GM12891 (cell line): ENCODE data around the gene RXFP3.
"Not testable (repeated sequence)": the region's sequence is repeated elsewhere in the genome, so short reads cannot be mapped to it uniquely, and the experiment has no call there.

Experiments
- DNase-seq: peaks from one replicate; pipeline ENCODE4 v3.0.0; 2011; ENCODE audit warnings: low spot score; ENCODE audit not compliant: insufficient read length
- FAIRE-seq: peaks from 2 replicates; lab custom pipeline; 2011; peaks lifted over from hg19 to GRCh38; lab: Jason Lieb, UNC
- PAX5 ChIP-seq: IDR thresholded peaks from 2 replicates; pipeline ENCODE4 v1.6.1; 2011; ENCODE audit warnings: low read length, moderate library complexity, mild to moderate bottlenecking; ENCODE audit not compliant: insufficient read depth, severe bottlenecking
- POLR2A ChIP-seq: IDR thresholded peaks from 2 replicates; pipeline ENCODE4 v1.6.1; 2011; ENCODE audit warnings: low read depth, low read length, control low read depth
- POLR2AphosphoS5 ChIP-seq: IDR thresholded peaks from 2 replicates; pipeline ENCODE4 v1.6.1; 2011; ENCODE audit warnings: low read depth, low read length, control low read depth
- POU2F2 ChIP-seq: IDR thresholded peaks from 2 replicates; pipeline ENCODE4 v1.6.1; 2011; ENCODE audit warnings: low read depth, mild to moderate bottlenecking, control low read depth, low read length, moderate library complexity
- SPI1 ChIP-seq: IDR thresholded peaks from 2 replicates; pipeline ENCODE4 v1.6.1; 2011; ENCODE audit warnings: low read depth, low read length, control low read depth
- TAF1 ChIP-seq: IDR thresholded peaks from 2 replicates; pipeline ENCODE4 v1.6.1; 2011; ENCODE audit warnings: low read depth, low read length, control low read depth

The RXFP3 gene

DNA sequence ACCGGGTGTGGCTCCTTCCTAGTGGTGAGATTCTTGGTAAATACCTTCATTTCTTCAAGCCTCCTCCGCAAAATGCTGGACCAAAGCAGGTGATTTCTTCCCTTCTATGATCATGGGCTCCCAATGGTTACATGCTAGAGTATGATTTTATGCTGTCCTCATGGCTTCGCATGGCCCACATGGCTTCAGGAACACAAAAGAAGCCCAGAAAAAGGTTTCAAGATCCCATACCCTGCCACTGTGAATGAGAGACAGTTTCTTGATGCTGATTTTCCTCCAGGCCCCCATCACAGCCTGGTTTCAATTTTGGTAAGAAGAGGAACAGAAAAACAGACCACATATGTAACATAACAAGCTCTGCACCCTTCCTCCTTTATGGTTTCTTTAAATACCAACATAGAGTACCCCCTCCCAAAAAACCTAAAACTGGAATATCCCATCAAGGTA is 2.4 kb upstream of the RXFP3 start:
- DNase-seq (no peak), FAIRE-seq (peak; percentile 47)

DNA sequence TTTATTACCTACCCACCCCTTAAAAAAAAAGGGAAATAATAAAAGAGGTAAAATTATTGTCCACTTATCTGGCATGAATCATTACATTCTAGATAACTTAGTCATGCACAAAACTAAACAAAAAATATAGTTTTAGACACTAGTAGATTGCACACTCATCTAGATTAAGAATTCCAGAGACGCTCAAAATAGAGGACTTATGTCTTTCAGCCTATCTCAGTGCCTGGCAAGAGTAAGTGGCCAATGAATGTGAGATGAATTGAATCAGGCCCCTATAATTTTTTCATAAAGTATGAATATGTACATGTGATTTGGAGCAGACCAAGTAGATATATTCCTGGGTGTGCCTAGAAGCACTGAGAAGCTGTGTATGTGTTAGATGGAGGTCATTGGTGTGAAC is 2.0 kb upstream of the RXFP3 start:
- FAIRE-seq, result no peak

More for the DNA sequence above, 2.4 kb upstream of the RXFP3 start:
- TF ChIP-seq SPI1, result peak; percentile 99
- TF ChIP-seq PAX5, result no peak

DNA sequence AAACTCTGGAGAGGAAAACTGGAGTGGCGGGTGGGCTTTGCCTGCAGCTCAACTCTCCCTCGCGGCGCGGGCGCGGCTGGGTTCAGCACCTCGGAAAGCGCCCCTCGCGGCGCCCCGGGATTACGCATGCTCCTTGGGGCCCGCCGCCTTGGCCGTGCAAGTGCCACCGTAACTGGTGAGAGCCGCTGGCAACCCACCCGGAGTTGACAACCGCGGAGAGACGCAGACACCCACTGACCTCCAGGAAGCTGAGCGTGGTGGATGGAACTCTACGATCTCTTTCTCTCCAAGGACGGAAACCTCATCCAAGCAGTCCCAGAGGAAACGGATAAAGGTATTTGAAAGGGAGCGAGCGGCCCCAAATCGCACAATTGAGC is 194 bp upstream of the RXFP3 start:
- DNase-seq (peak; percentile 62), FAIRE-seq (peak; percentile 75)
- no peak for TF ChIP-seq TAF1

More for the DNA sequence above, 2.0 kb upstream of the RXFP3 start:
- TF ChIP-seq SPI1 (no peak), PAX5 (no peak), TAF1 (no peak), POLR2A (no peak), POLR2AphosphoS5 (no peak), POU2F2 (no peak)
- no peak for DNase-seq

DNA sequence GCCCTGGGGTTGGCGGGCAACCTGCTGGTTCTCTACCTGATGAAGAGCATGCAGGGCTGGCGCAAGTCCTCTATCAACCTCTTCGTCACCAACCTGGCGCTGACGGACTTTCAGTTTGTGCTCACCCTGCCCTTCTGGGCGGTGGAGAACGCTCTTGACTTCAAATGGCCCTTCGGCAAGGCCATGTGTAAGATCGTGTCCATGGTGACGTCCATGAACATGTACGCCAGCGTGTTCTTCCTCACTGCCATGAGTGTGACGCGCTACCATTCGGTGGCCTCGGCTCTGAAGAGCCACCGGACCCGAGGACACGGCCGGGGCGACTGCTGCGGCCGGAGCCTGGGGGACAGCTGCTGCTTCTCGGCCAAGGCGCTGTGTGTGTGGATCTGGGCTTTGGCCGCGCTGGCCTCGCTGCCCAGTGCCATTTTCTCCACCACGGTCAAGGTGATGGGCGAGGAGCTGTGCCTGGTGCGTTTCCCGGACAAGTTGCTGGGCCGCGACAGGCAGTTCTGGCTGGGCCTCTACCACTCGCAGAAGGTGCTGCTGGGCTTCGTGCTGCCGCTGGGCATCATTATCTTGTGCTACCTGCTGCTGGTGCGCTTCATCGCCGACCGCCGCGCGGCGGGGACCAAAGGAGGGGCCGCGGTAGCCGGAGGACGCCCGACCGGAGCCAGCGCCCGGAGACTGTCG is 976 bp downstream of the RXFP3 start:
- no peak for DNase-seq
- FAIRE-seq, result peak; percentile 38
- TF ChIP-seq PAX5 (no peak), POU2F2 (no peak), POLR2AphosphoS5 (no peak), POLR2A (no peak), TAF1 (no peak), SPI1 (no peak)

DNA sequence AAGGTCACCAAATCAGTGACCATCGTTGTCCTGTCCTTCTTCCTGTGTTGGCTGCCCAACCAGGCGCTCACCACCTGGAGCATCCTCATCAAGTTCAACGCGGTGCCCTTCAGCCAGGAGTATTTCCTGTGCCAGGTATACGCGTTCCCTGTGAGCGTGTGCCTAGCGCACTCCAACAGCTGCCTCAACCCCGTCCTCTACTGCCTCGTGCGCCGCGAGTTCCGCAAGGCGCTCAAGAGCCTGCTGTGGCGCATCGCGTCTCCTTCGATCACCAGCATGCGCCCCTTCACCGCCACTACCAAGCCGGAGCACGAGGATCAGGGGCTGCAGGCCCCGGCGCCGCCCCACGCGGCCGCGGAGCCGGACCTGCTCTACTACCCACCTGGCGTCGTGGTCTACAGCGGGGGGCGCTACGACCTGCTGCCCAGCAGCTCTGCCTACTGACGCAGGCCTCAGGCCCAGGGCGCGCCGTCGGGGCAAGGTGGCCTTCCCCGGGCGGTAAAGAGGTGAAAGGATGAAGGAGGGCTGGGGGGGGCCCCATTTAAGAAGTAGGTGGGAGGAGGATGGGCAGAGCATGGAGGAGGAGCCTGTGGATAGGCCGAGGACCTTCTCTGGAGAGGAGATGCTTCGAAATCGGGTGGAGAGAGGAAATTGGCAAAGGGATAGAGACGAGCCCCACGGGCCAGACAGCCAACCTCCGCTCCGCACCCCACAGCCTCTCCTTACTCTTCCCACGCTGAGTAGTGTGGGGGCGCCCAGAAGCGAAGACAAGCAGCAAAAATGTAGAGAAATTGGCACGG is 1.7 kb downstream of the RXFP3 start:
- FAIRE-seq, result no peak
- DNase-seq, result no peak
- TF ChIP-seq POU2F2, result no peak
- TF ChIP-seq TAF1, result no peak

DNA sequence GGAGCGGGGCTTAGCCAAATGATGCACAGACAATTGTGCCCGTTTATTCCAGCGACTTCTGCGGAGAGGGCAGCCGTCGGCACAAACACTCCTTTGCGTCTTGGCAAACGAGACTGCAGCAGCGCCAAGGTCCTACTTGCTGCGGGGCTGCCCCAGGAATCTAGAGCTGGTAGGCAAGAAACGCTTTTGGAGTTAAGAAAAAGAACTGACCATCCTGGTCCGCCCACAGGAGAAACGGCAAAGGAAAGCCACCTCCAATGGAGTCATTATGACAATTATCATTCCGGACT is 2.3 kb downstream of the RXFP3 start:
- no peak for FAIRE-seq
- TF ChIP-seq POU2F2 (no peak), PAX5 (no peak), TAF1 (no peak), POLR2AphosphoS5 (no peak), POLR2A (no peak), SPI1 (no peak)
- no peak for DNase-seq

DNA sequence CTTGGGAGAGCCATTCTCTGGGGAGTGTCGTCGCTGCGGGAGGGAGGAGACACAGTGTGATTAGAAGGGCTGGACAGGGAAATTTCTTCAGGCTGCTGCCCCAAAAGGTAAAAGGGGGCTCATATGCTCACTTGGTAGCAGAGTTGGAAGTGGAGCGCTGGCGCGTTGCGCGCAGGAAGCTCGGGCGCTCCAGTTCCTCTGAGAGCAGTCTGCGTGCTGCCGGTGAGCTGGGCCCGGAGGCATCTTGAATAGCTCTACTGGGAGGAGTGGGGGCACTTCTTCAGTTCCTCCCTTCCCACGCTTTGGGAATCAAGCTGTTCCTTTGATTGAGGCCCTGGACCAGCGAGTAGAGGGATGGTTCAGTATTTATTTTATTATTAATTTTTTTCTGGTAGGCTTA is 2.7 kb downstream of the RXFP3 start:
- no peak for TF ChIP-seq SPI1
- no peak for TF ChIP-seq TAF1
- no peak for TF ChIP-seq POLR2AphosphoS5
- TF ChIP-seq POLR2A, result no peak
- TF ChIP-seq PAX5, result no peak
- TF ChIP-seq POU2F2, result no peak
- DNase-seq (no peak), FAIRE-seq (no peak)

DNA sequence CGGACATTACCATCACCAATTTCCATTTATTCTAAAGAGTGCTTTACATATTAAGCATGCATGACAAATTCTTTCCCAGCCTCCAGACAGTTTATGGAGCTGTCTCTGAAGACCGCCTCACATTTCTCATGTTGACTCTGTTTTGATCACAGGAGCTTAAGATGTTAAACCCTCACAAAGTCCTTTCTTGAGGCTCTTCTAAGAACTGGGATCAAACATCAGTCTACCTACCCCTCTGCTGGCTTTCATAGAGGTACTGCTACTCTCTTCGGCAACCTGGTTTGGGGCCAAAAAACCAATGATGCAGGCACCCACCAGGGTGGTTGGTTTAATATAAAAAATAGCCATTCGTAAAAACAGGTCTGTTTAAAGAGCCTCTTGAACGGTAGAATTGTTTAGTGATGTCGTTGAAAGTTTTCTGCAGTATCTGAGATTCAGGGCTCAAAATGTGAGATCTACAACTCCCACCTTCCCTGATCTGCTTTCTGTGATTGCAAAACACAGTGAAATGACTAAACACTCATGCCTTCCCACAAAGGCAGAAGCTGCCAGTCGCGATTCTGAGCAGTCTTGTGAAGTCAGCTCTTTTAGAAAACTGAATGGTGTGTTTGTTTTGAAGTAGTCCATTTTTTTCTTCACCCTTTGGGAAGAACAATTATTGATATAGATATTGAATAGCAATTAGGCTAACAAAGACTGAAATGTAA is 3.5 kb downstream of the RXFP3 start:
- FAIRE-seq, result no peak
- no peak for DNase-seq
- no peak for TF ChIP-seq TAF1
- TF ChIP-seq POU2F2, result no peak
- TF ChIP-seq POLR2AphosphoS5, result no peak
- TF ChIP-seq SPI1, result no peak
- TF ChIP-seq PAX5, result no peak
- TF ChIP-seq POLR2A, result no peak

DNA sequence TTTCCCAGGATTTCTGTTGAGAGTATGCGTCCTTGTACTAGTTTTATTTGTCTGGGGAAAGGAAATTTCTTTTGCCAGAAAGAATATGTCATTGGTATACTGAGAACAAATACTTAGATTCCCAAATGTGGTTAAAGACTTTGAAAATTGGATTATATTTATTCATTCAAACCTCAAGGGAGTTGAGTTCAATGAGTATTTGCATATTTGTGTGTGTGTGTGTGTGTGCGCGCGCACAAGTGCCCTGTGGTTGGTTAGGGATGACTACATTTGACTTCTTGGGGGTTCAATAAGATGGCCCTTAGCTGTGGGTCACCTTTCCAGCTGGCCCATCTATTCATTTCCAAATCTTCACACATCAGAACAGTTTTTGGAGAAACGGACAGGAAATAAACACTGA is 4.9 kb downstream of the RXFP3 start:
- TF ChIP-seq TAF1 (no peak), POLR2AphosphoS5 (no peak), PAX5 (no peak), SPI1 (no peak), POU2F2 (no peak), POLR2A (no peak)
- FAIRE-seq, result no peak
- DNase-seq, result no peak

DNA sequence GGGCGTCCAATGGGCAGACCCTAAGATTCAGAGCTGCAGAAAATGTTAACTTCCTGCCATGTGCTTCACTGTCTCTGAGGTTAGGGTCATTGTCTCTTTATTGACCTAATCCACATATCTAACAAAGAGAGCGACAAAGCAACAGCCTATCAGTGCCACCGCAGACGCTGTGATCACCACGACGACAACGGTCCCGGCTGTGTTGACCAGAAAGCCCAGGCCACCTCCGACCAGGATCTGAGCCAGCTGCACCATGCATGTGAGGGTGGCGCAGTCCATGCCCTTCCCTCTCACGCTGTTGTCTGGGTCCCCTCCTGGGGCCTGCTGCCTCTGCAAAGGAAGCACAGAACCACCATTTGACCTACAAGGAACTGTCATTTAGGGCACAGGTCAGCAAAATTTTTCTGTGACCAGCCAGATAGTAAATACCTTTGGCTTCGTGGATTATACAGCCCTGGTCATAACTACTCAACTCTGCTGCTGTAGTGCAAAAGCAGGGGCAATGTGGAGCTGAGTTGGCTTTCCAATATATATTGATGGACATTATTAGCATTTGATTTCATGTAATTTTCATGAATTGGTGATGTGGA is 8.5 kb downstream of the RXFP3 start:
- no peak for TF ChIP-seq PAX5
- TF ChIP-seq SPI1, result no peak
- TF ChIP-seq POLR2A, result no peak
- TF ChIP-seq POU2F2, result no peak
- no peak for TF ChIP-seq TAF1
- no peak for TF ChIP-seq POLR2AphosphoS5
- FAIRE-seq, result no peak
- no peak for DNase-seq

DNA sequence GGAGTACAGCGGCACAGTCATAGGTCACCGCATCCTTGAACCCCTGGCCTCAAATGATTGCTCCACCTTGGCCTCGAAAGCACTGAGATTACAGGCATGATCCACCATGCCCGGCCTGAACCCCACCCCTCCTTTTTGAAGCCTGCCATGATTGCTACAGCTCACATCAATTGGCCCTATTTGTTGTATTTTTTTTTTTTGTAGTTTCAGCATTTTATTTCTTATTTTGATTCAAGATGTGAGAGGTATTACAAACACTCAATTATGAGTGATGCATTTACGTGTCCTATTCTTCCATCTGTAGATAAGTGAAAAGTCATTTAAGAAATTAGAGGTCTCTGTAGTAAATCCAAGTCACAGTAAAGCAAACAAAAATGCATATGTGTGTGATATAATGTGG is 16.0 kb downstream of the RXFP3 start:
- not testable (repeated sequence) for FAIRE-seq, DNase-seq
